AG04450 (cell line): ENCODE results near the gene FGGY. TPM values are rescaled to one million over a fixed set of nuclear protein-coding genes. Genes with fewer than 3 reads are reported as not detected.

Experiments
- CTCF ChIA-PET: fragments of 300-600, 350-600 bp; formaldehyde crosslinking; extraction: SDS; loops from one replicate; lab custom pipeline; 2022; ENCODE audit warnings: antibody characterized with exemption, inconsistent platforms; lab: Charles Lee
- POLR2A ChIA-PET: fragments of 350-600 bp; formaldehyde crosslinking; extraction: SDS; loops from one replicate; lab custom pipeline; 2021; ENCODE audit warnings: antibody characterized with exemption, inconsistent platforms; lab: Yijun Ruan, JAX
- DNase-seq: peaks from one replicate; pipeline ENCODE4 v3.0.0-alpha.2; 2011; ENCODE audit warnings: low read depth, low spot score
- H3K27ac ChIP-seq: one replicate; pipeline ENCODE4 v1.5.1; 2012; ENCODE audit warnings: low read depth, low read length, control low read depth
- H3K27me3 ChIP-seq: one replicate; pipeline ENCODE4 v1.6.0; 2012; ENCODE audit warnings: low read length; ENCODE audit not compliant: control insufficient read depth, insufficient read depth
- H3K4me3 ChIP-seq: 2 replicates; pipeline ENCODE4 v1.5.1; 2011; ENCODE audit warnings: mild to moderate bottlenecking, low read depth, low read length, control low read depth
- H3K9me3 ChIP-seq: 2 replicates; pipeline ENCODE4 v1.5.1; 2012; ENCODE audit warnings: low read length; ENCODE audit not compliant: control insufficient read depth, insufficient read depth
- CTCF ChIP-seq: IDR thresholded peaks from 2 replicates; pipeline ENCODE4 v1.5.1; 2011; ENCODE audit warnings: low read depth, low read length, control low read depth, inconsistent platforms
- polyA plus RNA-seq: library from polyadenylated mRNA; depleted of rRNA; stranded (reverse); fragments of >200 nt; gene quantifications from 2 replicates; pipeline ENCODE4 v1.2.3, GENCODE V29; 2011

FGGY gene
- polyA plus RNA-seq, 1 experiment, result 11.8 TPM

- Histone ChIP-seq H3K4me3 (no peak overlapping the region), H3K9me3 (no peaks in the 10 kb centered on the region), H3K27ac (no peak overlapping the region), H3K27me3 (no peaks in the 10 kb centered on the region)
- CTCF ChIA-PET, result interaction anchor here (1.3 kb wide), 1 partner anchor 172 kb away, joined by 5 read pairs; no protein-coding TSS in a partner anchor
- no peak for DNase-seq
- TF ChIP-seq CTCF, result no peak
- POLR2A ChIA-PET, result no interaction called here
Measured at GRCh38 chr1:59775480-59775879, 478.6 kb downstream of the FGGY start.

- no peak overlapping the region for H3K4me3 ChIP-seq
- H3K27me3 ChIP-seq, result no peaks in the 10 kb centered on the region
- TF ChIP-seq CTCF, result peak; percentile 29; the same call in 1 of the 2 replicates
- ChIA-PET CTCF (interaction anchor here (0.9 to 1.5 kb wide), 3 partner anchors 78 to 194 kb away, joined by 3 to 5 read pairs (median 5); no protein-coding TSS in a partner anchor), POLR2A (no interaction called here)
- no peak for DNase-seq
- H3K27ac ChIP-seq, result peak overlapping the region; percentile 73
- no peaks in the 10 kb centered on the region for H3K9me3 ChIP-seq
Measured at GRCh38 chr1:59776960-59777852, 480.3 kb downstream of the FGGY start.

GRCh38 chr1:59779949-59780348, 483.1 kb downstream of the FGGY start:
- Histone ChIP-seq H3K4me3 (no peak overlapping the region), H3K9me3 (no peaks in the 10 kb centered on the region), H3K27ac (no peak overlapping the region), H3K27me3 (no peaks in the 10 kb centered on the region)
- POLR2A ChIA-PET, result interaction anchor here (0.7 kb wide), 1 partner anchor 299 kb away, joined by 3 read pairs; no protein-coding TSS in a partner anchor
- CTCF ChIA-PET, result interaction anchor here (0.6 to 2.7 kb wide), 6 partner anchors 101 to 1733 kb away, joined by 3 to 18 read pairs (median 4); no protein-coding TSS in a partner anchor
- no peak for DNase-seq
- TF ChIP-seq CTCF, result no peak

- H3K27ac ChIP-seq, result no peak overlapping the region
- no peak for DNase-seq
- no peak for TF ChIP-seq CTCF
- ChIA-PET CTCF (no interaction called here), POLR2A (no interaction called here)
- no peak overlapping the region for H3K4me3 ChIP-seq
- H3K9me3 ChIP-seq, result no peaks in the 10 kb centered on the region; the same call in 1 of the 2 replicates
- no peaks in the 10 kb centered on the region for H3K27me3 ChIP-seq
Measured at GRCh38 chr1:59788825-59789224, 491.9 kb downstream of the FGGY start.

- no peak for TF ChIP-seq CTCF
- Histone ChIP-seq H3K4me3 (no peak overlapping the region), H3K27ac (no peak overlapping the region), H3K9me3 (no peaks in the 10 kb centered on the region), H3K27me3 (no peaks in the 10 kb centered on the region)
- ChIA-PET CTCF (interaction anchor here (1.2 kb wide), 1 partner anchor 149 kb away, joined by 3 read pairs; no protein-coding TSS in a partner anchor), POLR2A (no interaction called here)
- no peak for DNase-seq
Measured at GRCh38 chr1:59798600-59798999, 501.7 kb downstream of the FGGY start.
